Measurements from ENCODE around the gene SCN4B. TPM values are rescaled to one million over a fixed set of nuclear protein-coding genes. Genes with fewer than 3 reads are reported as not detected.

The SCN4B gene
- total and polyA plus RNA-seq, 10 of the 15 experiments (the other 5 are each of a cell fraction or from before 2014, with no cell fraction given): 0.01 to 0.49 (median 0.04) TPM; not detected in 5

DNA sequence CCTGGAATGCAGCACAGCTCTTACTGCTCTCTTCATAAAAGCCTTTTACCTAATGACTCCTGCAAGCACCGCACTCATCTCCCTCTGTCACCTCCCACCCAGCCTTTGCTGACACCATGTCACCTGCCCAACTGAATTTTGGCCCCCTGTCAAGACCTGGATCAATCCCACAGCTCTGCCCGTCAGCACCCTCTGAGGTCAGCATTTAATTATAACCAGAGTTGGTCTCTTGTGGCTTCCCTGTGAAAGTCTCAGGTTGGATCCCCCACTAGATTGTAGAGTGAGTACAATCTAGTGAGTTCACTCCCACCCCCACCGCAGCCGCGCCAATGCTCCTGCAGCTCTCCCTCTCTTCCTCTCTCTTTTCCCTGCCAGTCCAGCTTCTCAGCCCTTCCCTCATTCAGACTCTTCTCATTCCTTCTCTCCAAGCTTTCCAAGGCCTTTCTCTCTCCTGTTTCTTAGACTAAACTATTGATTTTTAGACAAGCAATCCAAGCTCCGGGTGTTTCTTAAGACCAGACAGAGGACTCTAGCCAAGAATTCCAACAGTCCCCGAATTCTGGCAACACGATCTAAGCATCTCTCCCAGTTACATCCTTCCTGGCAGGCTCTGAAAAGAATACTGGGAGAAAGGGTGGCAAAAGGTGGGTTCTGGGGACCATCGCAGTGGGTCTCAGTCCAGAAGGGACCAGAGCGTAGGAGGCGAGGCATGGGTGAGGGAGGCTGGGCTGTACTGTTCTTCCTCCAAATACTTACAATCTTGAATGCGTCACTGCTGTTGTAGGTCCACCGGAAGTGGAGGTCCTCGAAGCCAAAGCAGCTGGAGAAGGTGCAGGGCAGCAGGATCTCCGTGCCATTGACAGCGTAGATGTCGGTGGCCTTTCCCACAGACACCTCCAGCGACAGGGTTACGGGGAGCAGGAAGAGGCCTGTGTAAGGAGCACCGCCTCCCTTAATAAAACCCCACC lies 8.0 kb downstream of the SCN4B start (continued):
- TF ChIP-seq CBX3 (IDR thresholded peaks at IDR 0.05; ENCODE audit: borderline replicate concordance, low read depth) (no peak), BHLHE40 (IDR thresholded peaks at IDR 0.05; ENCODE audit: borderline replicate concordance in 1 of 2, low read depth in 2 of 2, low read length in 1 of 2) (no peak), BCL11A (IDR thresholded peaks at IDR 0.05; ENCODE audit: low read depth, low read length) (no peak), PML (IDR thresholded peaks at IDR 0.05; ENCODE audit: low read length) (no peak), HDAC2 (IDR thresholded peaks at IDR 0.05) (no peak), NFYB (IDR thresholded peaks at IDR 0.05; ENCODE audit: insufficient read depth, low read depth, low read length) (no peak)

DNA sequence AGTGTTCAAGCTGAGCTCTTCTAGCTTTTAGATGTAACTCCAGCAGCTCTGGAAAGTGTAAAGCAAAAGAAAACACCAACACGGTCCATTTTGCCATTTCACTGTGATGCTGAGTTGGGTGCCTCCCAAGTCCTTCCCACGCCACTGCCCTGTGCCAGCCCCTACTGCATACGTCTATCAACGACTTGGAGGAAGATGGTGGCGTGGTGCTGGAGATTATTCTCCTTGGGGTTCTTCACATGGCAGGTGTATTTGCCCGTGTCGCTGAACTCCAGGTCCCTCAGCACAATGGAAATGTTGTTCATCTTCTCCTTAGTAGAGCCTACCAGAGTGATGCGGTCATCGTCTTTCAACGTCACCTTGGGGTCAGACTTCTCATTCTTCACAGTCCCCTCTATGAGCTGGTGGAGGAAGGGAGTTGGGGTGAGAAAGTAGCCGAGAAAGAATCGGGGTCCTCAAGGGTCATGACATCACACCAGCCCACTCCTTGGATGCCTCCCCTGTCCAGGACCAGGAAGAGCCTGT lies 8.9 kb downstream of the SCN4B start:
- Histone ChIP-seq H3K9ac (ENCODE audit: control insufficient read depth, insufficient read depth, low read length) (no peak overlapping the region), H3K4me1 (ENCODE audit: control insufficient read depth, insufficient read depth, low read length) (no peaks in the 10 kb centered on the region), H3K4me2 (ENCODE audit: control insufficient read depth, insufficient read depth) (no peak overlapping the region), H3K27ac (ENCODE audit: control insufficient read depth, insufficient read depth) (no peak overlapping the region), H3K27me3 (replicated peaks in 1 of 2; ENCODE audit: control insufficient read depth in 2 of 2, insufficient read depth in 2 of 2, low read length in 1 of 2) (peaks cover 3 to 12% of the 10 kb centered on the region in 2 experiments; a peak in 2 of 4 replicates), H3K9me3 (replicated peaks; ENCODE audit: control insufficient read depth, insufficient read depth, low read length) (no peaks in the 10 kb centered on the region), H2AFZ (ENCODE audit: control insufficient read depth, low read depth, low read length) (no peak overlapping the region), H4K20me1 (ENCODE audit: control insufficient read depth, insufficient read depth) (no peaks in the 10 kb centered on the region), H3K79me2 (ENCODE audit: control insufficient read depth, insufficient read depth, low read length) (no peaks in the 10 kb centered on the region), H3K4me3 (no peak overlapping the region), H3K36me3 (ENCODE audit: control insufficient read depth in 2 of 2, insufficient read depth in 2 of 2, low read length in 1 of 2) (no peaks in the 10 kb centered on the region)
- no peak for TF ChIP-seq STAT3 (IDR thresholded peaks at IDR 0.05; ENCODE audit: low read depth, low read length)
- TF ChIP-seq, protein P1, sequence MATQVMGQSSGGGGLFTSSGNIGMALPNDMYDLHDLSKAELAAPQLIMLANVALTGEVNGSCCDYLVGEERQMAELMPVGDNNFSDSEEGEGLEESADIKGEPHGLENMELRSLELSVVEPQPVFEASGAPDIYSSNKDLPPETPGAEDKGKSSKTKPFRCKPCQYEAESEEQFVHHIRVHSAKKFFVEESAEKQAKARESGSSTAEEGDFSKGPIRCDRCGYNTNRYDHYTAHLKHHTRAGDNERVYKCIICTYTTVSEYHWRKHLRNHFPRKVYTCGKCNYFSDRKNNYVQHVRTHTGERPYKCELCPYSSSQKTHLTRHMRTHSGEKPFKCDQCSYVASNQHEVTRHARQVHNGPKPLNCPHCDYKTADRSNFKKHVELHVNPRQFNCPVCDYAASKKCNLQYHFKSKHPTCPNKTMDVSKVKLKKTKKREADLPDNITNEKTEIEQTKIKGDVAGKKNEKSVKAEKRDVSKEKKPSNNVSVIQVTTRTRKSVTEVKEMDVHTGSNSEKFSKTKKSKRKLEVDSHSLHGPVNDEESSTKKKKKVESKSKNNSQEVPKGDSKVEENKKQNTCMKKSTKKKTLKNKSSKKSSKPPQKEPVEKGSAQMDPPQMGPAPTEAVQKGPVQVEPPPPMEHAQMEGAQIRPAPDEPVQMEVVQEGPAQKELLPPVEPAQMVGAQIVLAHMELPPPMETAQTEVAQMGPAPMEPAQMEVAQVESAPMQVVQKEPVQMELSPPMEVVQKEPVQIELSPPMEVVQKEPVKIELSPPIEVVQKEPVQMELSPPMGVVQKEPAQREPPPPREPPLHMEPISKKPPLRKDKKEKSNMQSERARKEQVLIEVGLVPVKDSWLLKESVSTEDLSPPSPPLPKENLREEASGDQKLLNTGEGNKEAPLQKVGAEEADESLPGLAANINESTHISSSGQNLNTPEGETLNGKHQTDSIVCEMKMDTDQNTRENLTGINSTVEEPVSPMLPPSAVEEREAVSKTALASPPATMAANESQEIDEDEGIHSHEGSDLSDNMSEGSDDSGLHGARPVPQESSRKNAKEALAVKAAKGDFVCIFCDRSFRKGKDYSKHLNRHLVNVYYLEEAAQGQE (IDR thresholded peaks at IDR 0.05; ENCODE audit: low read depth, low read length): no peak
- no peak for TF ChIP-seq NBN (IDR thresholded peaks at IDR 0.05)
- no peak for TF ChIP-seq SIN3A (IDR thresholded peaks at IDR 0.05; ENCODE audit: low read depth, low read length)
- TF ChIP-seq SMAD1 (IDR thresholded peaks at IDR 0.05; ENCODE audit: low read depth, partially characterized antibody): no peak
- no peak for TF ChIP-seq TARDBP (IDR thresholded peaks at IDR 0.05; ENCODE audit: borderline replicate concordance)
- TF ChIP-seq RAD21 (IDR thresholded peaks at IDR 0.05; ENCODE audit: insufficient read depth, low read depth, low read length): no peak
- TF ChIP-seq MTA3 (IDR thresholded peaks at IDR 0.05; ENCODE audit: borderline replicate concordance, low read length): no peak
- TF ChIP-seq MTA2 (IDR thresholded peaks at IDR 0.05; ENCODE audit: low read depth): no peak
- TF ChIP-seq POLR2AphosphoS2 (IDR thresholded peaks at IDR 0.05; ENCODE audit: low read depth, low read length): no peak
- TF ChIP-seq CHD4 (IDR thresholded peaks at IDR 0.05): no peak
- TF ChIP-seq IKZF2 (IDR thresholded peaks at IDR 0.05): no peak
- TF ChIP-seq, protein P2, sequence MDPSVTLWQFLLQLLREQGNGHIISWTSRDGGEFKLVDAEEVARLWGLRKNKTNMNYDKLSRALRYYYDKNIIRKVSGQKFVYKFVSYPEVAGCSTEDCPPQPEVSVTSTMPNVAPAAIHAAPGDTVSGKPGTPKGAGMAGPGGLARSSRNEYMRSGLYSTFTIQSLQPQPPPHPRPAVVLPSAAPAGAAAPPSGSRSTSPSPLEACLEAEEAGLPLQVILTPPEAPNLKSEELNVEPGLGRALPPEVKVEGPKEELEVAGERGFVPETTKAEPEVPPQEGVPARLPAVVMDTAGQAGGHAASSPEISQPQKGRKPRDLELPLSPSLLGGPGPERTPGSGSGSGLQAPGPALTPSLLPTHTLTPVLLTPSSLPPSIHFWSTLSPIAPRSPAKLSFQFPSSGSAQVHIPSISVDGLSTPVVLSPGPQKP (IDR thresholded peaks at IDR 0.05; ENCODE audit: low read depth, low read length): no peak
- 25% methylated on average over 12 of the region's 12 CpGs for WGBS (ENCODE audit: insufficient coverage, insufficient replicate concordance, low lambda C conversion rate, missing lambda C conversion rate)
- POLR2A ChIA-PET: no interaction called here
- RAD21 ChIA-PET (ENCODE audit: unreplicated experiment): interaction anchor here (0.9 to 7.7 kb wide), 8 partner anchors 22 to 210 kb away, joined by 3 to 52 read pairs (median 3); no protein-coding TSS in a partner anchor
- DNase-seq (ENCODE audit: low read depth, low spot score) (no peak), FAIRE-seq (no peak), ATAC-seq (no peak)
- SMC1A ChIA-PET (ENCODE audit: uncharacterized antibody, unreplicated experiment): interaction anchor here (0.8 to 7.6 kb wide), 7 partner anchors 10 to 336 kb away, joined by 3 to 49 read pairs (median 4); no protein-coding TSS in a partner anchor
- intact Hi-C loops (cut with micrococcal nuclease; ENCODE audit: unreplicated experiment): no loop called here
- in situ Hi-C loops (cut with MboI): no loop called here
- CTCF ChIA-PET: interaction anchor here (1.0 to 7.7 kb wide), 14 partner anchors 10 to 515 kb away, joined by 3 to 85 read pairs (median 4); no protein-coding TSS in a partner anchor
- BruUV-seq (replicated peaks): no TSS peak

Data from GM12878 (cell line).